T-cell (primary cell): ENCODE results near the gene RAB34. TPM values are rescaled to one million over a fixed set of nuclear protein-coding genes. Genes with fewer than 3 reads are reported as not detected.
"Not testable (repeated sequence)": the region's sequence is repeated elsewhere in the genome, so short reads cannot be mapped to it uniquely, and the experiment has no call there.

Experiments
- ATAC-seq, 4 experiments: fragments of 200-7000 bp in 3 of 4; fragments of 150-1000 bp in 1 of 4; cut with Tn5 transposase; replicated peaks in 1 of 4; 1 replicate in 3 of 4; 2 replicates in 1 of 4; pipeline ENCODE4 v1.10.0; 2021; ENCODE audit warnings: moderate library complexity in 3 of 4, mild to moderate bottlenecking in 2 of 4, moderate number of reproducible peaks in 1 of 4
- CTCF ChIA-PET, 2 donors: fragments of 300-600 bp; sonication (Branson Sonifier 250); formaldehyde crosslinking; loops; one replicate each; lab custom pipeline; 2022; ENCODE audit warnings: antibody characterized with exemption in 2 of 2; lab: Charles Lee
- POLR2A ChIA-PET, 2 donors: fragments of 300-600 bp; sonication (Branson Sonifier 250); formaldehyde crosslinking; loops; one replicate each; lab custom pipeline; 2022; ENCODE audit warnings: antibody characterized with exemption in 2 of 2; lab: Charles Lee
- DNase-seq, 35 experiments: peaks; one replicate each; pipeline versions ENCODE4 v3.0.0 to v3.0.0-alpha.2; 2013 to 2023
- H3K27ac ChIP-seq: one replicate; pipeline ENCODE4 v1.5.1; 2013; ENCODE audit warnings: low read length
- H3K27me3 ChIP-seq, 2 experiments: replicated peaks in 1 of 2; 1 replicate in 1 of 2; 2 replicates in 1 of 2; pipeline versions ENCODE4 v1.6.1 to v1.7.0; 2013; ENCODE audit warnings: low read length in 1 of 2, mixed read lengths in 1 of 2; ENCODE audit not compliant: control insufficient read depth in 2 of 2, insufficient read depth in 2 of 2; ENCODE audit errors: extremely low read depth in 1 of 2
- H3K36me3 ChIP-seq, 2 donors: 1 replicate in 1 of 2; 2 replicates in 1 of 2; pipeline versions ENCODE4 v1.6.1 to v1.7.0; 2013; ENCODE audit warnings: low read length in 1 of 2; ENCODE audit not compliant: control insufficient read depth in 2 of 2, insufficient read depth in 1 of 2; ENCODE audit errors: extremely low read depth in 1 of 2
- H3K4me1 ChIP-seq, 2 experiments: 1 replicate in 1 of 2; 2 replicates in 1 of 2; pipeline versions ENCODE4 v1.6.1 to v1.7.0; 2013; ENCODE audit warnings: low read length in 2 of 2, mixed read lengths in 1 of 2; ENCODE audit not compliant: insufficient read depth in 2 of 2, control insufficient read depth in 1 of 2; ENCODE audit errors: extremely low read depth in 1 of 2
- H3K4me3 ChIP-seq, 2 donors: 1 replicate in 1 of 2; 2 replicates in 1 of 2; pipeline versions ENCODE4 v1.5.1 to v1.7.0; 2013; ENCODE audit warnings: mild to moderate bottlenecking in 2 of 2, low read length in 1 of 2, moderate library complexity in 1 of 2; ENCODE audit not compliant: control insufficient read depth in 1 of 2; ENCODE audit errors: extremely low read depth in 1 of 2
- H3K9me3 ChIP-seq: 2 replicates; pipeline ENCODE4 v1.7.0; 2013
- H3K27ac Mint-ChIP-seq, 2 donors: one replicate each; pipeline ENCODE4 v1.8.0; 2020 to 2021; ENCODE audit warnings: mild to moderate bottlenecking in 2 of 2, mixed read lengths in 2 of 2
- H3K27me3 Mint-ChIP-seq, 2 donors: one replicate each; pipeline ENCODE4 v1.8.0; 2021 to 2022; ENCODE audit warnings: mixed read lengths in 2 of 2
- H3K36me3 Mint-ChIP-seq: one replicate; pipeline ENCODE4 v1.8.0; 2021; ENCODE audit warnings: mixed read lengths
- H3K4me1 Mint-ChIP-seq, 3 donors: one replicate each; pipeline ENCODE4 v1.8.0; 2020 to 2022; ENCODE audit warnings: mixed read lengths in 3 of 3, mild to moderate bottlenecking in 1 of 3
- H3K4me3 Mint-ChIP-seq, 3 donors: one replicate each; pipeline ENCODE4 v1.8.0; 2020 to 2022; ENCODE audit warnings: mild to moderate bottlenecking in 3 of 3, mixed read lengths in 3 of 3, moderate library complexity in 3 of 3
- H3K9me3 Mint-ChIP-seq, 3 donors: one replicate each; pipeline ENCODE4 v1.8.0; 2020 to 2022; ENCODE audit warnings: mixed read lengths in 3 of 3
- WGBS: methylation state at CpG from one replicate; pipeline ENCODE4 v1.1.5; 2013; ENCODE audit warnings: missing lambda C conversion rate; ENCODE audit not compliant: insufficient coverage; 5-methylcytosine and 5-hydroxymethylcytosine counted together
- total RNA-seq, 35 experiments: library from RNA in 6 of 35; stranded (reverse) in 6 of 35; fragments of 120-200 nt in 1 of 35; gene quantifications; one replicate each; pipeline versions ENCODE4 v1.2.1 to v1.2.4 and lab custom pipeline; 2013 to 2026

RAB34 gene
- total RNA-seq, 5 donors from 2014 or later (not counting 1 experiment from before 2014, with no cell fraction given), result 7.6 to 82.8 (median 11.0) TPM

DNA sequence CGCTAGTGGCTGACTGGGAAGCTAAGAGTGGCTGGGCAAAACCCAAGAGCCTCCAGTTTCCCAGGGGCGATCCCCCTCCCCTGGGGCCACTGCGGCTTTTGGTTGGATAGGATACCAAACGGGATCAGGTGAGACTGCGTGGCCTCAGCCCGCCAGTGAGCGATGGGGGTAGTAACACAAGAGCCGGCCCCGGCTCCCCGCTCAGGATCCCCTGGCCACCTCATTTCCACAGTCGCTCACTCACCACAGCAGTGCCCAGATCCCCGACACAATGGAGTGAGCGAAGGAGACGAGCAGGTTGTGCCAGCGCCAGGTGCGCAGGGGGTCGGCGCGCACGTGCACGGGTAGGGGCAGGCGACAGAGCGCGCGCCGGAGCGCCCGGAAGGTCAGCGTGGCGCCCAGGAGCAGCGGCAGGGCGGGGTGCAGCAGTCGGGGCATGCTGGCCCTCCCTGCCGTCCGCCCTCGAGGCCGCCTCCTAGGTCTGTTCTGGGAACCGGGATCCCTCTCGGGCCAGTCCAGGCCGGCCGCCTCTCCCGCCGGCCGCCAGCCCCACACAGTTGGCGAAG lies 8.1 kb upstream of the RAB34 start:
- H3K27me3 ChIP-seq, result no peaks in the 10 kb centered on the region
- Mint-ChIP-seq H3K4me3 (peak overlapping the region; percentile 76 to 100 (median 84)), H3K9me3 (no peaks in the 10 kb centered on the region), H3K4me1 (peaks cover 58 to 70% (median 66%) of the 10 kb centered on the region in 3 donors), H3K27me3 (no peaks in the 10 kb centered on the region), H3K27ac (peak overlapping the region; percentile 85 to 87), H3K36me3 (peaks cover 21% of the 10 kb centered on the region)
- ATAC-seq (peak in 1 of 4 experiments; percentile 0), DNase-seq (peak in 2 of 35 experiments; percentile 38 to 57)
- POLR2A ChIA-PET, result interaction anchor here (1.0 to 1.5 kb wide), 2 partner anchors 25 kb away, joined by 3 to 9 read pairs; no protein-coding TSS in a partner anchor
- peaks cover 9 to 40% of the 10 kb centered on the region in 2 donors for H3K36me3 ChIP-seq
- H3K9me3 ChIP-seq, result no peaks in the 10 kb centered on the region
- peak overlapping the region; percentile 57 to 87 for H3K4me3 ChIP-seq
- peak overlapping the region; percentile 54 for H3K27ac ChIP-seq
- H3K4me1 ChIP-seq, result peaks cover 24 to 66% of the 10 kb centered on the region in 2 experiments
- 0% methylated on average over 36 of the region's 45 CpGs for WGBS
- CTCF ChIA-PET, result interaction anchor here (0.6 to 4.2 kb wide), 17 partner anchors 15 to 226 kb away, joined by 3 to 197 read pairs (median 6); partner anchors contain the start of genes PHF12 (in 1 of the 2) and TRAF4 (in 1 of the 2)

DNA sequence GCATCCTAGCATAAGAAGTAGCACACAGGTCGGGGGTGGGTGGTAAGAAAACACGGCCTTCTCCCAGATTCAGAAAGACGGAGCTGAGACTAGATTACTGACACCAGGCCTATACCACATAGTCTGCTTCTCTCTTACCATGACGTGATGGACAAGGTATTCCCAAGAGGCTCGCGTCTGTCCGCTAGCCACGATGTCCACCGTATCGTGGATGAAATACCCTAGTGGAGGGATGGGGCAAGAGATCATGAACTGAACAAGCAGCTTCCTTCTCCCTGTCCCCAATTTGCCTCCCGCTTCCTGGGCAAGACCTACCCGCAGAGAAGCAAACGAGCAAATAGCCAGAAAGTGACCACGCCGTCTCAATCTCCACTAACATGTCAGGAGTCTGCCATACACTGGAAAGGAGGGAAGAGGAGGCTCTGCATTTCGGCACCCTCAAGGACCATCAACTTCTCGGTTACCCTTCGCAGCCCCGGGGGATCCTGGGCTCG lies 7.5 kb upstream of the RAB34 start:
- Mint-ChIP-seq H3K36me3 (peaks cover 26% of the 10 kb centered on the region), H3K4me3 (peak overlapping the region; percentile 76 to 100 (median 84)), H3K4me1 (peaks cover 63 to 75% (median 71%) of the 10 kb centered on the region in 3 donors), H3K27me3 (no peaks in the 10 kb centered on the region), H3K9me3 (no peaks in the 10 kb centered on the region), H3K27ac (peak overlapping the region; percentile 85 to 87)
- ChIA-PET POLR2A (no interaction called here), CTCF (interaction anchor here in 1 of 2 donors (0.8 kb wide), 1 partner anchor 38 kb away, joined by 4 read pairs; no protein-coding TSS in a partner anchor)
- ATAC-seq (no peak), DNase-seq (no peak)
- WGBS, result 20% methylated on average over 2 of the region's 20 CpGs
- Histone ChIP-seq H3K36me3 (peaks cover 9 to 42% of the 10 kb centered on the region in 2 donors), H3K27me3 (no peaks in the 10 kb centered on the region), H3K4me3 (peak overlapping the region; percentile 57 to 87), H3K27ac (peak overlapping the region; percentile 54), H3K9me3 (no peaks in the 10 kb centered on the region), H3K4me1 (peaks cover 27 to 71% of the 10 kb centered on the region in 2 experiments)

- Mint-ChIP-seq H3K36me3 (peaks cover 32% of the 10 kb centered on the region), H3K9me3 (no peaks in the 10 kb centered on the region), H3K4me1 (peaks cover 65 to 78% (median 74%) of the 10 kb centered on the region in 3 donors), H3K27ac (peak overlapping the region; percentile 85 to 87), H3K4me3 (peak overlapping the region; percentile 76 to 100 (median 84)), H3K27me3 (no peaks in the 10 kb centered on the region)
- Histone ChIP-seq H3K27me3 (no peaks in the 10 kb centered on the region), H3K27ac (peak overlapping the region; percentile 54), H3K4me1 (peaks cover 27 to 75% of the 10 kb centered on the region in 2 experiments), H3K4me3 (no peak overlapping the region), H3K9me3 (no peaks in the 10 kb centered on the region), H3K36me3 (peaks cover 9 to 42% of the 10 kb centered on the region in 2 donors)
- ATAC-seq (no peak), DNase-seq (no peak)
- CTCF ChIA-PET, result interaction anchor here in 1 of 2 donors (0.6 to 0.8 kb wide), 3 partner anchors 13 to 39 kb away, joined by 3 to 4 read pairs (median 4); partner anchors contain the start of gene PROCA1
- 78% methylated on average over 8 of the region's 10 CpGs for WGBS
- POLR2A ChIA-PET, result no interaction called here
Observed at GRCh38 chr17:28724500-28725165, 7.0 kb upstream of the RAB34 start.

DNA sequence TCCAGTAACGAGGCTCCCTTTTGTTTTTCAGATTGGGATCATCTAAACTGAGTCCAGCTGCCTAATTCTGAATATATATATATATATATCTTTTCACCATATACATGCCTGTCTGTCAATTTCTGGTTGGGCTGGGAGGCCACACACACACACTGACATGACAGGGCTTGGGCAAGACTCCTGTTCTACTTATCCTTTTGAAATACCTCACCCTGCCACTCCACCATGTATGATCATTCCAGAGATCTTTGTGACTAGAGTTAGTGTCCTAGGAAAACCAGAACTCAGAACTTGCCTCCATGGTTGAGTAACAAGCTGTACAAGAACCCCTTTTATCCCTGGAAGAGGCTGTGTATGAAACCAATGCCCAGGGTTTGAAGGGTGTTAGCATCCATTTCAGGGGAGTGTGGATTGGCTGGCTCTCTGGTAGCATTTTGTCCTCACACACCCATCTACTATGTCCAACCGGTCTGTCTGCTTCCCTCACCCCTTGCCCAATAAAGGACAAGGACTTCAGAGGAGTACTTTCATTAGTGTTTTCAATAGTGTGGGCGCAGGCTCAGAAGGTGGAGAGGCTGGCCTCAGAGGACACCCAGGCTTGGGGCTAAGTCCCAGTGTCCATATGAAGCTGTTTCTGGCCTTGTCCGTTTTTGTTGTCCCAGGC lies 6.3 kb upstream of the RAB34 start:
- H3K27ac ChIP-seq, POLR2A ChIA-PET, DNase-seq, H3K27me3 ChIP-seq, ATAC-seq, H3K27me3 Mint-ChIP-seq, H3K9me3 ChIP-seq, H3K4me3 ChIP-seq, H3K9me3 Mint-ChIP-seq: not testable (repeated sequence)
- Mint-ChIP-seq H3K4me1 (peaks cover 66 to 78% (median 75%) of the 10 kb centered on the region in 3 donors), H3K4me3 (peak overlapping the region; percentile 8 to 100 (median 84)), H3K27ac (peak overlapping the region; percentile 53 to 62), H3K36me3 (peaks cover 32% of the 10 kb centered on the region)
- CTCF ChIA-PET, result interaction anchor here in 1 of 2 donors (0.6 to 0.8 kb wide), 2 partner anchors 13 to 27 kb away, joined by 3 to 4 read pairs; partner anchors contain the start of gene PROCA1
- 79% methylated on average over 2 of the region's 4 CpGs for WGBS
- H3K4me1 ChIP-seq, result peaks cover 28 to 75% of the 10 kb centered on the region in 2 experiments
- peaks cover 9 to 42% of the 10 kb centered on the region in 2 donors for H3K36me3 ChIP-seq

GRCh38 chr17:28723159-28723835 lies 5.6 kb upstream of the RAB34 start:
- Histone ChIP-seq H3K9me3 (no peaks in the 10 kb centered on the region), H3K27me3 (peaks cover 0 to 1% of the 10 kb centered on the region in 2 experiments), H3K4me1 (peaks cover 28 to 77% of the 10 kb centered on the region in 2 experiments), H3K27ac (no peak overlapping the region), H3K4me3 (no peak overlapping the region), H3K36me3 (peaks cover 9 to 42% of the 10 kb centered on the region in 2 donors)
- Mint-ChIP-seq H3K9me3 (no peaks in the 10 kb centered on the region), H3K4me3 (peak overlapping the region in 1 of 3 donors; percentile 49), H3K27me3 (peaks cover 0 to 7% of the 10 kb centered on the region in 2 donors), H3K27ac (peak overlapping the region in 1 of 2 donors; percentile 62), H3K36me3 (peaks cover 32% of the 10 kb centered on the region), H3K4me1 (peaks cover 69 to 78% (median 78%) of the 10 kb centered on the region in 3 donors)
- DNase-seq (no peak), ATAC-seq (no peak)
- CTCF ChIA-PET, result interaction anchor here in 1 of 2 donors (1.0 to 1.1 kb wide), 2 partner anchors 12 to 21 kb away, joined by 5 read pairs; partner anchors contain the start of gene PROCA1
- 80% methylated on average over 1 of the region's 6 CpGs for WGBS
- POLR2A ChIA-PET, result interaction anchor here in 1 of 2 donors (0.7 kb wide), 1 partner anchor 12 kb away, joined by 3 read pairs; the partner anchor contains the start of gene PROCA1
